ENCODE measurements around the gene TPBGL. TPM values are rescaled to one million over a fixed set of nuclear protein-coding genes. Genes with fewer than 3 reads are reported as not detected.
"Not testable (repeated sequence)": the region's sequence is repeated elsewhere in the genome, so short reads cannot be mapped to it uniquely, and the experiment has no call there.

Gene TPBGL
- total RNA-seq, 2 experiments from 2014 or later = 0.14 to 0.28 TPM

- not testable (repeated sequence) for ATAC-seq (ENCODE audit: low read depth); H3K9me3 Mint-ChIP-seq; DNase-seq; H3K27me3 Mint-ChIP-seq; H3K4me3 Mint-ChIP-seq
- peak overlapping the region; percentile 30 for H3K27ac Mint-ChIP-seq
- POLR2A ChIA-PET = interaction anchor here (0.9 to 3.0 kb wide), 7 partner anchors 8 to 127 kb away, joined by 3 to 11 read pairs (median 5); no protein-coding TSS in a partner anchor
- peaks cover 30% of the 10 kb centered on the region for H3K36me3 Mint-ChIP-seq
- peaks cover 34% of the 10 kb centered on the region for H3K4me1 Mint-ChIP-seq
Measured at GRCh38 chr11:75274716-75275115, 34.1 kb downstream of the TPBGL start.

GRCh38 chr11:75275581-75275980, 35.0 kb downstream of the TPBGL start:
- POLR2A ChIA-PET = interaction anchor here (0.6 to 3.0 kb wide), 15 partner anchors 9 to 782 kb away, joined by 3 to 11 read pairs (median 3); partner anchors contain the start of gene LIPT2
- Mint-ChIP-seq H3K27ac (peak overlapping the region; percentile 99), H3K27me3 (no peaks in the 10 kb centered on the region), H3K36me3 (peaks cover 30% of the 10 kb centered on the region), H3K4me1 (peaks cover 38% of the 10 kb centered on the region), H3K9me3 (no peaks in the 10 kb centered on the region), H3K4me3 (peak overlapping the region; percentile 80)
- ATAC-seq (ENCODE audit: low read depth) (peak; percentile 98), DNase-seq (peak; percentile 67)

- POLR2A ChIA-PET = interaction anchor here (0.7 to 3.0 kb wide), 11 partner anchors 9 to 161 kb away, joined by 3 to 11 read pairs (median 5); partner anchors contain the start of gene RPS3
- DNase-seq (peak; percentile 5), ATAC-seq (ENCODE audit: low read depth) (no peak)
- peaks cover 30% of the 10 kb centered on the region for H3K36me3 Mint-ChIP-seq
- no peaks in the 10 kb centered on the region for H3K9me3 Mint-ChIP-seq
- peaks cover 41% of the 10 kb centered on the region for H3K4me1 Mint-ChIP-seq
- H3K27ac Mint-ChIP-seq = peak overlapping the region; percentile 99
- H3K27me3 Mint-ChIP-seq = no peaks in the 10 kb centered on the region
- peak overlapping the region; percentile 55 for H3K4me3 Mint-ChIP-seq
Measured at GRCh38 chr11:75276186-75276585, 35.6 kb downstream of the TPBGL start.

- H3K4me1 Mint-ChIP-seq = peaks cover 39% of the 10 kb centered on the region
- H3K9me3 Mint-ChIP-seq = no peaks in the 10 kb centered on the region
- DNase-seq (peak; percentile 28), ATAC-seq (ENCODE audit: low read depth) (no peak)
- peak overlapping the region; percentile 55 for H3K4me3 Mint-ChIP-seq
- H3K36me3 Mint-ChIP-seq = peaks cover 28% of the 10 kb centered on the region
- H3K27ac Mint-ChIP-seq = peak overlapping the region; percentile 99
- no peaks in the 10 kb centered on the region for H3K27me3 Mint-ChIP-seq
- POLR2A ChIA-PET = interaction anchor here (0.7 to 3.0 kb wide), 7 partner anchors 8 to 123 kb away, joined by 3 to 9 read pairs (median 5); partner anchors contain the start of gene RPS3
Measured at GRCh38 chr11:75276686-75277085, 36.1 kb downstream of the TPBGL start.

GRCh38 chr11:75277211-75277805, 36.7 kb downstream of the TPBGL start:
- Mint-ChIP-seq H3K4me3 (no peak overlapping the region), H3K36me3 (peaks cover 28% of the 10 kb centered on the region), H3K27me3 (no peaks in the 10 kb centered on the region), H3K27ac (peak overlapping the region; percentile 99), H3K9me3 (no peaks in the 10 kb centered on the region), H3K4me1 (peaks cover 39% of the 10 kb centered on the region)
- no peak for ATAC-seq (ENCODE audit: low read depth)
- POLR2A ChIA-PET = interaction anchor here (0.7 to 3.0 kb wide), 4 partner anchors 8 to 122 kb away, joined by 3 to 9 read pairs (median 4); partner anchors contain the start of gene RPS3
- DNase-seq = peak; percentile 21

- peak; percentile 26 for DNase-seq
- POLR2A ChIA-PET = interaction anchor here (0.6 kb wide), 1 partner anchor 74 kb away, joined by 3 read pairs; no protein-coding TSS in a partner anchor
- ATAC-seq (ENCODE audit: low read depth) = no peak
- peaks cover 26% of the 10 kb centered on the region for H3K36me3 Mint-ChIP-seq
- no peaks in the 10 kb centered on the region for H3K27me3 Mint-ChIP-seq
- H3K4me3 Mint-ChIP-seq = no peak overlapping the region
- H3K27ac Mint-ChIP-seq = peak overlapping the region; percentile 99
- no peaks in the 10 kb centered on the region for H3K9me3 Mint-ChIP-seq
- peaks cover 36% of the 10 kb centered on the region for H3K4me1 Mint-ChIP-seq
Measured at GRCh38 chr11:75277991-75278790, 37.6 kb downstream of the TPBGL start.

- no peaks in the 10 kb centered on the region for H3K27me3 Mint-ChIP-seq
- no peak overlapping the region for H3K4me3 Mint-ChIP-seq
- H3K36me3 Mint-ChIP-seq = peaks cover 22% of the 10 kb centered on the region
- peak; percentile 25 for DNase-seq
- ATAC-seq (ENCODE audit: low read depth) = no peak
- no peaks in the 10 kb centered on the region for H3K9me3 Mint-ChIP-seq
- peaks cover 34% of the 10 kb centered on the region for H3K4me1 Mint-ChIP-seq
- POLR2A ChIA-PET = interaction anchor here (1.4 kb wide), 1 partner anchor 73 kb away, joined by 7 read pairs; no protein-coding TSS in a partner anchor
- H3K27ac Mint-ChIP-seq = peak overlapping the region; percentile 68
Measured at GRCh38 chr11:75279273-75279672, 38.7 kb downstream of the TPBGL start.

- Mint-ChIP-seq H3K4me3 (no peak overlapping the region), H3K4me1 (peaks cover 33% of the 10 kb centered on the region), H3K9me3 (no peaks in the 10 kb centered on the region), H3K36me3 (peaks cover 21% of the 10 kb centered on the region), H3K27ac (peak overlapping the region; percentile 72), H3K27me3 (no peaks in the 10 kb centered on the region)
- DNase-seq (peak; percentile 75), ATAC-seq (ENCODE audit: low read depth) (peak; percentile 43)
- POLR2A ChIA-PET = interaction anchor here (1.2 to 1.4 kb wide), 2 partner anchors 72 to 103 kb away, joined by 7 to 8 read pairs; no protein-coding TSS in a partner anchor
Measured at GRCh38 chr11:75280227-75280701, 39.7 kb downstream of the TPBGL start.

GRCh38 chr11:75280770-75281468, 40.3 kb downstream of the TPBGL start:
- Mint-ChIP-seq H3K4me3 (no peak overlapping the region), H3K4me1 (peaks cover 27% of the 10 kb centered on the region), H3K36me3 (peaks cover 18% of the 10 kb centered on the region), H3K27ac (peak overlapping the region; percentile 74), H3K27me3 (no peaks in the 10 kb centered on the region), H3K9me3 (no peaks in the 10 kb centered on the region)
- DNase-seq = no peak
- POLR2A ChIA-PET = interaction anchor here (1.2 to 1.4 kb wide), 2 partner anchors 71 to 103 kb away, joined by 7 to 8 read pairs; no protein-coding TSS in a partner anchor
- no peak for ATAC-seq (ENCODE audit: low read depth)

- no peak overlapping the region for H3K4me3 Mint-ChIP-seq
- no peak overlapping the region for H3K27ac Mint-ChIP-seq
- no peak for ATAC-seq (ENCODE audit: low read depth)
- peaks cover 16% of the 10 kb centered on the region for H3K36me3 Mint-ChIP-seq
- no peaks in the 10 kb centered on the region for H3K27me3 Mint-ChIP-seq
- no peaks in the 10 kb centered on the region for H3K9me3 Mint-ChIP-seq
- DNase-seq = no peak
- H3K4me1 Mint-ChIP-seq = peaks cover 21% of the 10 kb centered on the region
- POLR2A ChIA-PET = no interaction called here
Measured at GRCh38 chr11:75281469-75282095, 41.0 kb downstream of the TPBGL start.

- no peak for DNase-seq
- peaks cover 11% of the 10 kb centered on the region for H3K4me1 Mint-ChIP-seq
- H3K9me3 Mint-ChIP-seq = no peaks in the 10 kb centered on the region
- no peak overlapping the region for H3K4me3 Mint-ChIP-seq
- POLR2A ChIA-PET = interaction anchor here (1.0 kb wide), 1 partner anchor 100 kb away, joined by 3 read pairs; no protein-coding TSS in a partner anchor
- H3K27me3 Mint-ChIP-seq = no peaks in the 10 kb centered on the region
- no peak for ATAC-seq (ENCODE audit: low read depth)
- H3K27ac Mint-ChIP-seq = no peak overlapping the region
- peaks cover 8% of the 10 kb centered on the region for H3K36me3 Mint-ChIP-seq
Measured at GRCh38 chr11:75283391-75283931, 42.9 kb downstream of the TPBGL start.

- Mint-ChIP-seq H3K4me1 (peaks cover 3% of the 10 kb centered on the region), H3K27me3 (no peaks in the 10 kb centered on the region), H3K27ac (no peak overlapping the region), H3K36me3 (peaks cover 5% of the 10 kb centered on the region), H3K4me3 (no peak overlapping the region), H3K9me3 (no peaks in the 10 kb centered on the region)
- DNase-seq (no peak), ATAC-seq (ENCODE audit: low read depth) (no peak)
- POLR2A ChIA-PET = interaction anchor here (1.2 kb wide), 1 partner anchor 10 kb away, joined by 3 read pairs; no protein-coding TSS in a partner anchor
Measured at GRCh38 chr11:75285776-75286360, 45.3 kb downstream of the TPBGL start.

Measured in activated naive CD8-positive, alpha-beta T cell treated with anti-CD3 and anti-CD28 coated beads, Interleukin-2, amount 10 ng/mL, durations not matched to agents 7 days and 5 days (primary cell).